Dermis blood vessel endothelial cell (primary cell): ENCODE measurements around the gene PDZK1IP1. TPM values are rescaled to one million over a fixed set of nuclear protein-coding genes. Genes with fewer than 3 reads are reported as not detected.

Experiments
- DNase-seq: peaks from one replicate; pipeline ENCODE4 v3.0.0; 2010
- total RNA-seq: library from RNA; depleted of rRNA; stranded (reverse); fragments of >200 nt; gene quantifications from 2 replicates; pipeline ENCODE4 v1.2.3, GENCODE V29; 2014

PDZK1IP1 gene, protein sequence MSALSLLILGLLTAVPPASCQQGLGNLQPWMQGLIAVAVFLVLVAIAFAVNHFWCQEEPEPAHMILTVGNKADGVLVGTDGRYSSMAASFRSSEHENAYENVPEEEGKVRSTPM
- total RNA-seq: 0.42 and 1.0 TPM in 2 replicates

GRCh38 chr1:47189844-47190508 is at the start of gene PDZK1IP1:
PDZK1IP1 (minus strand) TSS chr1:47190036; CDS start chr1:47189932, 104 bp downstream.
- peak; percentile 53 for DNase-seq

DNA sequence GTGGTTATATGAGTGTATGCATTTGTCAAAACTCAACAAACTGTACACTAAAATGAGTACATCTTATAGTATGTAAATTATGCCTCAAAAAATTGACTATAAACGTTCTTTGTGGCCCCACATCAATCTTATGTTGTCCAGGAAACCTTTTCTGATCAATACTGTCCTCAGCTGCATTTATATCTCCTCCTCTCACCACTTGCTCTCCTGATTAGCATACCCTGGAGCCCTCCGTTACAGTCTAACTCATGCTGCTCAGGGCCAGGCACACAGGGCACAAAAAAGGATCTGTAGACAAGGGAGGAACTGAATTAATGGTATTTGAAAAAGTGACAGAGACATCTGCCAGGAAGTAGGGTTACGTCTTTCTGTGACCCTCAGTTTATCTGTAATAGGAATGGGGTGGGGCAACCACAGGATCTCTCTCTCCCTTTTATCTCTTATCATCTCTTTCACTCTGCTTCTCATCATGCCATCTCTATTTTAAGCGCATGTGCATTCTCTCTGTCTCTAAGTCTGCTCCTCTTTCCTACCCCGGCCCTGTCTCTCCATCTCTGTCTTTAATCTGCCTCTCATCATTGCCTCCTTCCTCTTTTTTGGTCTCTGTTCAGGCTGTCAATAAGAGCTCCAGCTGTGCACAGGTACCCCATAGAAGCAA is 49.2 kb upstream of the PDZK1IP1 start:
- DNase-seq: no peak

- DNase-seq: no peak
Observed at GRCh38 chr1:47235806-47236205, 46.0 kb upstream of the PDZK1IP1 start.

DNA sequence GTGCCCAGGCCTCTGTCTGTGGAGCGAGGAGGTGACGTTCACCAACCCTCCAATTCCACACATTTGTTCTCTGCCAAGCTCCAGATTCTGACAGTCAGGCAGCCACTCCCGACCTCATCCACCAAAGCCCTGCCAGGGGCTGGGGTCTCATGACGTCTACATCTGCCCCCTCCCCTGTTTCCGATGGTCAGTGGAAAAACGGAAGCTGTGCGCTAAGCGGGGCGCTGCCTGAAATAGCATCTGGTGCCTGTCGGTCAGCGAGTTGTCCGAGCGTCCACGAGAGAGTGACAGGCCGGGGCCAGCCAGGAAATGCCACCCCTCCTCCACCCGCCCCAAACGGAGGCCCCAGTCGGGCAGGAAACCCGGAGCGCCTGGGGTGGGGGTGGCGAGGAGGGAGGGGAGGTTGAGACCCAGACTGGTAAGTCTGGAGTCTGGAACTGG is 45.4 kb upstream of the PDZK1IP1 start:
- DNase-seq: peak; percentile 72

GRCh38 chr1:47233186-47233585 is 43.4 kb upstream of the PDZK1IP1 start:
- no peak for DNase-seq

GRCh38 chr1:47232187-47232874 is 42.5 kb upstream of the PDZK1IP1 start, which contains the start of gene TAL1:
TAL1 (minus strand) TSS chr1:47232225; CDS start chr1:47225888, 6,337 bp downstream.
- peak; percentile 81 for DNase-seq

GRCh38 chr1:47231301-47232186 is 41.7 kb upstream of the PDZK1IP1 start:
- DNase-seq: peak; percentile 78

DNA sequence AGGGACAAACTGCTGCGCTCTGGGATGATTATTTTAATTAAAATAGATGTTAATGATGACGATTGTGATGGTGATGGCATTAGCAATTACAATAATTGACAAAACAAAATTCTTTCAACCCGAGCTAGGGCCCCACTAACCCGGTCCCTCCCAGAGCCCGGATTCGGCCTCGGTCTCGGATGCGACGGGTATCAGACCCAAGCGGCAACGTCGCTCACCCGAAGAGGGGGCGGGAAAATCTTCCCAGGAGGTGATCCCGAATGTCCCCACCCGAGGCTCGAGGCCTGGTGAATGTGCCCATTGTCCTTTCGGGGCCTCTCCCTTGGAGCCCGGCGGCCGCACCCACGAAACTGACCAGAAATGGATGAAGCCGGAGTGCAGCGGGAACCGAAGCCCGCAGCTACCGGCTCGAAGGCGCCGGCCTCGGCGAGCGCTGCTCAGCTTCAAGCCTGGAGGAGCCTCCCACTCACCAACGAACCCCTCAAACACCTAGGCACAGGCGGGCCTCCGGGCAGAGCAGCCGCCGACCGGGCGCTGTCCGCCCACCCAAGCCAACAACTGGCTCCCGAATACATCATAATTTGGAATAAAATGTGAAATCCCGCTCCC is 41.0 kb upstream of the PDZK1IP1 start:
- DNase-seq: no peak

GRCh38 chr1:47229886-47230691 is 40.3 kb upstream of the PDZK1IP1 start:
- DNase-seq: no peak

- DNase-seq: peak; percentile 71
Observed at GRCh38 chr1:47229031-47229885, 39.4 kb upstream of the PDZK1IP1 start.

DNA sequence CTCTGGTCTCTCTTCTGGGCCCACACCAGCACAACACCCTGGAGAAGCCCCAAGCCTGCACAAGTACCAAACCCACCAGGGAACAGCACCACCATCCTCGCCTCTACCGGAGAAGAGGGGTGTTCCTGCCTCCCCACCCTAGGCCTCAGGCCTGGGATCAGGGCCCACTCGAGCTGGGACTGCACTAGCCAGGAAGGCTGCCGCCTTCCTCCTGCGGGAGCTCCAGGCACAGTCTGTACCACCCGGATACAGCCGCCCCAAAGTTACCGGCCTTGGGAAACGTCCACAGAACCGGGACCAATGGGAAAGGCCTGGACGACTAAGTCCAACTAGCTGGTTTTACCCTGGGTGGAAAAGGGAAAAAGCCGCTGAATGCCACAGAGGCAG is 38.8 kb upstream of the PDZK1IP1 start:
- peak; percentile 58 for DNase-seq

DNA sequence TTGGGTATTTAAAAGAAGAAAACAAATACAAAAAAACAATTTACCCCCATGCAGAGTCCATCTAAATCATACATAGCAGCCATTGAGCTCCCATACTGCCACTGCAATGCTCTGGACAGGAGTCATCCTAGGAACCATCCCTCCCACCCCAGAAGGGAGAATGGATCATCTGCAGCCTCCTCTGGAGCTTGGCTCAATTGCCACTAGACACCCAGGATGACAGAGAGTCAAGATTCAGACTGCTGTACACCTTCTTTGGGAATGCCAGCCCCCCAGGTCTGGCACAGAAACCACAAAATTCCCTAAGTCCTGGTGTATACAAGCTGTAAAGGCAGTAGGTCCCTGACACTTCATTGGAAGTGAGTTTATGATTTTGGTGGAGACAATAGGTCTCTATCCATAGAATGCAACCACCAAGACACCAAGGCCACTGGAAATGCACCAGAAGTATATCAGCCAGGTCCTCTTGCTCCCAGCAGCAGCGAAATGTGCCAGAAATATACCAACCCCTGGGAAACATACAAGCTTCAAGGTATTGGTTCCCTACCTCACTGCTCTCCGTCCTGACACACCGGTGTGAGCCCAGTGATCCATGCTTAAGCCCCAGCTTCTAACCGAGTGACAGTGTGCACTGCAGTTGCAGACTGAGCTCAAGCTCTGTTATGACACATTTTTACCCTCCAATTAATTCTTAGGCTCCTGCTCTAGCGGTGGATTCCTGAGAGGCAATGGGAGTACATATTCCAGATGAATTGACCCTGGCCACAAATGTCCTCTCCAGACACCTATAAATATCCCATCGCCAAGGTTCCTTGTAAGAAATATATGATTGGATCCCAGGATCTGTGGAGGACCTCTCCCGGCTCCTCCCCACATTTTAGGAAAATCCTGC is 37.8 kb upstream of the PDZK1IP1 start:
- no peak for DNase-seq

DNA sequence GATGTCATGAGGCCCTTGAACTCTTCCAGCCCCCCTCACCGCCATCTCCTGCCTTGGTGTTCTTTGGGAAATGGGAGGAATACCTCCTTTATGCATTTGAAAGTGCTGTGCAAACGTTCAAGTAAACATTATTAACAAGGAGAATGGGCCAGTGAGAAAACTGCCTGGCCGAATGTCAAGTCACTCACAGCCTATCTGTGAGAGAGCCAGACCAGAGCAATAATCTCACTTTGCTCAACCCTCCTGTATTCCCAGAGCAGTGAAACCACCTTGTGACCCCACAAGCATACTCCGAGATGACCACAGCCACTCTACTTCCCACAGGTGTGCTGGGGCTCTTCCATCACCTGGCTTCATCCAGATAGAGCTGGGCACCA is 37.0 kb upstream of the PDZK1IP1 start:
- no peak for DNase-seq

DNA sequence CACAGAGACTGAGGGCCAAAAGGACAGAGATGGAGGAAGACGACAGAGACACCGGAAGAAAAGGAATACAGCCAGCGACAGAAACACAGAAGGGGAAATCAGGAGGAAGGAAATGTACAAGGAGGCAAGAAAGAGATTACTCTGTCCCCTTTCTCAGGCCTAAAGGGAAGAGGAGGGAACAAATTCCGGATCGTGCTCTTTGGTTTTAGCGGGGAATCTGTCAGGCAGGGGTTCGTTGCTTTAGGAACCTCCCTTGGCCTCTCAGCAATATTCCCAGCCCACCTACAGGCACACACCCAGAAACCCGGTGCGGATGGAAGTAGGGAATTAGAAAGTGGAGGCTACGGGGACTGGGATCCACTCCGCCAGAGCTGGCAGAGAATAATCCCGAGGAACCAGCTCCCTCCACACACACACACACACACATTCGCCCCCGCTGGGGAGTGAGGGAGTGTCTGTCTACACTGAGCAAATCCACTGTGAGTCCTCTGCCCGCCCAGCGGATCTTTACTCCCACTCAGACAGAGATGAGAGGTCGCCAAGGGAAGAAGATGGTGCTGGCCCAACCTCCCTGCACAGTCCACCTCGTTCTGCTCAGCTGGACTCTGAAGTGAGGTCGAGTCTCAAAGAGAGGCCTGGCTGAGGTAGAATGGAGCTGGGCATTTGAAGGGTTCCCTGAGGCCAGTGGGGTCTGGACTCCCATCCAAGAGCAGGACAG is 36.4 kb upstream of the PDZK1IP1 start:
- peak; percentile 54 for DNase-seq

DNA sequence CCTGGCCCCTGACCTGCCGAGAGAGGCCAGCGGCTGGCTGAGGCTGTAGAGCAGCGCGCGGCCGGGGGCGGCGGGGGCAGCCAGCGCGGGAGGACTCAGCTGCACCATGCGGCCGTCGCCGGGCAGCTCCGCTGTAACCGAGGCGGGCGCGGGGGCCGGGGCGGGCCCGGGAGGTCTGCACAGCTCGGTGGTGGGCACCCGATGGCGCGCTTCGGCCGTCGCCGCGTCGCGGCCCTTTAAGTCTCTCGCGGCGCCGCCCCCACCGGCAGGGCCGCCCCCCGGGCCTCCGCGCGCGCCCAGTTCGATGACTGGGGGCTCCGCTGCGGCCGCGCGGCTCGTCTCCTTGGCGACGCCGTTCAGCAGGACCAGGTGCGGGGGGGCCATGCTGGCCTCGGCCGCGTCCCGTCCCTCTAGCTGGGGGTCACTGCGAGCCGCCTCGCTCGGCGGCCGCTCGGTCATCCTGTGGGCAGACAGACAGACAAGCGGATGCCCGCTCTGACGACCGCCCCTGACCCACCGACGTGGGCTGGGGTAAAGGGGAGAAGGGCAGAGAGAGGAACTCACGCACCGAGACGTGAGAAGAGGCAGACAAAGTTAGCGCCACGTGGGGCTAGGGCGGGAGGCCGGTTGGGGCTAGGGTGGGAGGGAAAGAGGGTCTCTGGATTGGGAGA is 35.7 kb upstream of the PDZK1IP1 start:
- peak; percentile 48 for DNase-seq

- DNase-seq: no peak
Observed at GRCh38 chr1:47224676-47225399, 35.0 kb upstream of the PDZK1IP1 start.
